Pancreas (tissue), 10 donors: ENCODE results near the gene SCD5. TPM values are rescaled to one million over a fixed set of nuclear protein-coding genes. Genes with fewer than 3 reads are reported as not detected.
A peak's percentile ranks its signal among the peaks of the same experiment; 100 is the strongest.

Experiments used
- ATAC-seq, 4 donors: fragments of 200-7000 bp; cut with Tn5 transposase; one replicate each; pipeline versions ENCODE4 v1.8.0 to v1.9.1; 2020; ENCODE audit warnings: mild to moderate bottlenecking in 4 of 4, moderate library complexity in 4 of 4
- DNase-seq, 6 donors: peaks; one replicate each; pipeline ENCODE4 v3.0.0-alpha.2; 2020
- FAIRE-seq: peaks from 2 replicates; lab custom pipeline; 2012; peaks lifted over from hg19 to GRCh38; lab: Jason Lieb, UNC
- H3K27ac ChIP-seq, 4 donors: fragments of 200-600 bp; sonication (generic); 1 replicate in 3 of 4; 2 replicates in 1 of 4; pipeline versions ENCODE4 v1.5.0 to v1.8.0; 2020
- H3K27me3 ChIP-seq, 4 donors: fragments of 200-600 bp; one replicate each; pipeline ENCODE4 v1.8.0; 2021
- H3K36me3 ChIP-seq, 3 donors: fragments of 200-600 bp; sonication (generic) in 1 of 3; one replicate each; pipeline versions ENCODE4 v1.5.0 to v1.8.0; 2020 to 2021
- H3K4me1 ChIP-seq, 3 donors: fragments of 200-600 bp; one replicate each; pipeline ENCODE4 v1.8.0; 2021
- H3K4me3 ChIP-seq, 4 donors: fragments of 200-600 bp; sonication (generic) in 2 of 4; one replicate each; pipeline versions ENCODE4 v1.5.0 to v1.8.0; 2020 to 2021
- H3K9me3 ChIP-seq, 4 donors: fragments of 200-600 bp; one replicate each; pipeline ENCODE4 v1.8.0; 2021
- WGBS, 2 donors: extraction: QIAGEN DNeasy Blood & Tissue Kit; methylation state at CpG; one replicate each; pipeline ENCODE4 v1.1.7; 2013; 5-methylcytosine and 5-hydroxymethylcytosine counted together
- intact Hi-C, 3 donors: fragments of 100-400 bp; cut with DNase I; formaldehyde crosslinking; loops; one replicate each; pipeline versions ENCODE4 v1.11.1 to v1.14.2; 2022
- polyA plus RNA-seq, 2 donors: library from polyadenylated mRNA; stranded (reverse); fragments of 200-250 nt; gene quantifications; one replicate each; pipeline ENCODE4 v1.2.3, GENCODE V29; 2013
- total RNA-seq, 6 donors: library from RNA; stranded (reverse); fragmentation: NEBNext Ultra II Directional in 4 of 6; extraction: Animal tissue kit (Norgen Biotek cat#: 25700) in 4 of 6; gene quantifications; one replicate each; pipeline versions ENCODE4 v1.2.1 to v1.2.4, GENCODE V29; 2021 to 2023
- TF ChIP-seq, protein P1 (sequence below), 4 donors: fragments of 200-600 bp; sonication (generic) in 3 of 4; IDR thresholded peaks; one replicate each; pipeline versions ENCODE4 v1.5.0 to v1.8.0; 2021; ENCODE audit warnings: antibody characterized with exemption in 4 of 4
- donor health status: healthy with polysubstance abuse.
- donor health status: DM: no; HTN: no; CAD: no; lungs with moderate emphysema.
- donor health status: DM: no; HTN: no; CAD: no.
- donor health status: control.
- donor health status: control.
- donor health status: Bipolar disorder and iron deficiency.
- donor health status: DM: yes; HTN: yes; CAD: no.
- donor health status: DM: no; HTN: no; CAD: no.
- donor health status: DM: no; HTN: no; CAD: no.
- donor health status: DM: yes; HTN: yes; CAD: no.

The SCD5 gene
- total and polyA plus RNA-seq, 8 donors = 19.1 to 58.3 (median 31.3) TPM

DNA sequence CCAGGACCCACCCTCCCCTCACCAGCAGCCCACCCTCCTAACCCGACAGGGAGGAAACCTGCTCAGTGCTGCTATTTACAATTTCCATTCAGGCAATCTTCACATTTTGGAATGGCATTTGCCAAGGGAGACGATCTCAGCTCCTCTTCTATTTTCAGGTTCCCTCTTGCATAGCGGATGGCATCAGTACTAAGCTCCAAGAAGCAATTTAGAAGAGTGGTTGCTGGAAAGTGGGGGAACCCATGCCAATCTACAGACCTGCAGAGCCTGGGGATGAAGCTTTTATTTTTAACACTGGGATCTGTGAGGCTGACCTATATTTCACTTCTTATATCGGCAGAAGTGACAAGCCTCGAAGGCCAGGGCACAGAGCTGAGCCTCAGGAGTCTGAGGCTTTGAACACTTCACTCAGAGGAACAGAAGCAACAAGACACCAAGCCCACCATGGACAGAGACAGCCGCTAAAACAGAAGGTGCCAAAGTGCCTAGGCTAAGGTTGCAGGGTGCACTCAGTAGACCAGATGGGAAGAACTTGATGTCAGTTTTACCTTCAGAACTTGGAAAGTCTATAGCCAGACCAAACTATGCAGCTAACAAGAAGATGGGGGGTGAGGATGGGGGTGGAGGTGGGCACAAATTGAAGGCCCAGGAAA lies 44.0 kb downstream of the SCD5 start:
- TF ChIP-seq, protein P1, sequence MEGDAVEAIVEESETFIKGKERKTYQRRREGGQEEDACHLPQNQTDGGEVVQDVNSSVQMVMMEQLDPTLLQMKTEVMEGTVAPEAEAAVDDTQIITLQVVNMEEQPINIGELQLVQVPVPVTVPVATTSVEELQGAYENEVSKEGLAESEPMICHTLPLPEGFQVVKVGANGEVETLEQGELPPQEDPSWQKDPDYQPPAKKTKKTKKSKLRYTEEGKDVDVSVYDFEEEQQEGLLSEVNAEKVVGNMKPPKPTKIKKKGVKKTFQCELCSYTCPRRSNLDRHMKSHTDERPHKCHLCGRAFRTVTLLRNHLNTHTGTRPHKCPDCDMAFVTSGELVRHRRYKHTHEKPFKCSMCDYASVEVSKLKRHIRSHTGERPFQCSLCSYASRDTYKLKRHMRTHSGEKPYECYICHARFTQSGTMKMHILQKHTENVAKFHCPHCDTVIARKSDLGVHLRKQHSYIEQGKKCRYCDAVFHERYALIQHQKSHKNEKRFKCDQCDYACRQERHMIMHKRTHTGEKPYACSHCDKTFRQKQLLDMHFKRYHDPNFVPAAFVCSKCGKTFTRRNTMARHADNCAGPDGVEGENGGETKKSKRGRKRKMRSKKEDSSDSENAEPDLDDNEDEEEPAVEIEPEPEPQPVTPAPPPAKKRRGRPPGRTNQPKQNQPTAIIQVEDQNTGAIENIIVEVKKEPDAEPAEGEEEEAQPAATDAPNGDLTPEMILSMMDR (IDR thresholded peaks at IDR 0.05) = no peak
- no peak for DNase-seq
- H3K27me3 ChIP-seq = no peaks in the 10 kb centered on the region
- H3K36me3 ChIP-seq = no peaks in the 10 kb centered on the region
- no peak overlapping the region for H3K4me3 ChIP-seq
- H3K27ac ChIP-seq = peak overlapping the region in 2 of 4 donors; percentile 55 to 57
- H3K9me3 ChIP-seq = no peaks in the 10 kb centered on the region
- WGBS, 2 donors = 63 to 71% methylated on average over 6 of the region's 6 CpGs
- no peak for FAIRE-seq
- H3K4me1 ChIP-seq = peaks cover 6 to 19% (median 11%) of the 10 kb centered on the region in 3 donors
- intact Hi-C loops = no loop called here
- ATAC-seq = no peak

- intact Hi-C loops = no loop called here
- 22% methylated on average over 8 of the region's 8 CpGs for WGBS, 2 donors
- ATAC-seq = peak; percentile 53 to 70 (median 62)
- Histone ChIP-seq H3K27me3 (no peaks in the 10 kb centered on the region), H3K9me3 (no peaks in the 10 kb centered on the region), H3K27ac (peak overlapping the region in 3 of 4 donors; percentile 35 to 57 (median 55)), H3K4me3 (no peak overlapping the region), H3K36me3 (no peaks in the 10 kb centered on the region), H3K4me1 (peaks cover 6 to 23% (median 11%) of the 10 kb centered on the region in 3 donors)
- TF ChIP-seq, protein P1 (IDR thresholded peaks at IDR 0.05) = no peak
- no peak for FAIRE-seq
- DNase-seq = no peak
Observed at GRCh38 chr4:82753725-82754410, 44.7 kb downstream of the SCD5 start.

GRCh38 chr4:82753238-82753637 lies 45.4 kb downstream of the SCD5 start:
- ATAC-seq = peak; percentile 87 to 95 (median 92)
- TF ChIP-seq, protein P1 (IDR thresholded peaks at IDR 0.05) = no peak
- 27 to 38% methylated on average over 4 of the region's 4 CpGs for WGBS, 2 donors
- peaks cover 6 to 24% (median 11%) of the 10 kb centered on the region in 3 donors for H3K4me1 ChIP-seq
- intact Hi-C loops = no loop called here
- peak in 4 of 6 donors; percentile 63 to 72 (median 66) for DNase-seq
- no peak for FAIRE-seq
- H3K36me3 ChIP-seq = no peaks in the 10 kb centered on the region
- no peak overlapping the region for H3K4me3 ChIP-seq
- H3K9me3 ChIP-seq = no peaks in the 10 kb centered on the region
- no peaks in the 10 kb centered on the region for H3K27me3 ChIP-seq
- H3K27ac ChIP-seq = peak overlapping the region in 2 of 4 donors; percentile 55 to 57

DNA sequence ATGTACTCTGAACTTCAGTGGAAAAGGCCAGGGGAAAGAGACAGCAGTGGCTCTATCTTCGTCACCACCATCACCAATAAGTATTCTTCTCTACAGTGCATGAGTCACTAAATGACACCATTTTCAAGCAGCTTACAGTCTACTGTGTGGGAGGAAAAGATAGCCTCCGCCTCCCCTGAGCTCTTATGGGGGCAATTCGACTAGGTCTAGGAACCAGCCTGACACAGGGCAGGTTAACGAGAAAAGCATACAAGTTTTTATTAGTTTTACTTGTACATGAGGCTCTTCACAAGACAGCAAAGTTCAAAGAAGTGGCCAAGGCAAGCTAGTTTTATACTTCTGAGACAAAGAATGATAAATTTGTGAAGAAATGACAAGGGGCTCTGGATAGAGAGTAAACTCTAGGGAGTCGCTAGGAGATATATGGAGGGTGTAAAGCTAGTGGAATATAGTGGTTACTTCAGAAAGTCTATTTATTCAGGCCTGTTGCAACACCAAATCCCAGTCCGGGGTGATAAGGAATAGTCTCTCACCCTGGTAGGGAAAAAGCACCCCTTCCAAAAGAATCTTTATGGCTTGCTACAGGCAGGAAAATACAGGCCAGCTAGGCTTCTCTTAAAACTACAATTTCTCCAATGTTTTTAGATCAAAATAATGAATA lies 49.7 kb downstream of the SCD5 start:
- no peaks in the 10 kb centered on the region for H3K9me3 ChIP-seq
- H3K27me3 ChIP-seq = no peaks in the 10 kb centered on the region
- FAIRE-seq = no peak
- H3K36me3 ChIP-seq = no peaks in the 10 kb centered on the region
- intact Hi-C loops = no loop called here
- TF ChIP-seq, protein P1 (IDR thresholded peaks at IDR 0.05) = no peak
- no peak overlapping the region for H3K27ac ChIP-seq
- no peak overlapping the region for H3K4me3 ChIP-seq
- peaks cover 10 to 25% (median 15%) of the 10 kb centered on the region in 3 donors for H3K4me1 ChIP-seq
- no peak for DNase-seq
- WGBS, 2 donors = 85 to 86% methylated on average over 6 of the region's 6 CpGs
- no peak for ATAC-seq
